Fibroblast of the aortic adventitia (primary cell): ENCODE data around the gene CHST15. TPM values are rescaled to one million over a fixed set of nuclear protein-coding genes. Genes with fewer than 3 reads are reported as not detected.
A peak's percentile ranks its signal among the peaks of the same experiment; 100 is the strongest.

ENCODE experiments used
- DNase-seq: peaks from one replicate; pipeline ENCODE4 v3.0.0-alpha.2; 2010; ENCODE audit warnings: low read depth
- H3K4me3 ChIP-seq: 2 replicates; pipeline ENCODE4 v1.5.1; 2011; ENCODE audit warnings: low read depth, mild to moderate bottlenecking, control low read depth, low read length, moderate library complexity
- total RNA-seq: library from RNA; depleted of rRNA; stranded (reverse); fragments of >200 nt; gene quantifications from 2 replicates; pipeline ENCODE4 v1.2.3, GENCODE V29; 2012; ENCODE audit warnings: low replicate concordance
- TF ChIP-seq, protein P1 (sequence below): IDR thresholded peaks from 2 replicates; pipeline ENCODE4 v1.5.1; 2011; ENCODE audit warnings: mild to moderate bottlenecking, low read length, control low read depth, inconsistent platforms; ENCODE audit not compliant: insufficient read depth

The CHST15 gene
- total RNA-seq, 1 donor: 2.0 TPM

GRCh38 chr10:123990889-123991288, 102.5 kb downstream of the CHST15 start:
- no peak for DNase-seq

DNA sequence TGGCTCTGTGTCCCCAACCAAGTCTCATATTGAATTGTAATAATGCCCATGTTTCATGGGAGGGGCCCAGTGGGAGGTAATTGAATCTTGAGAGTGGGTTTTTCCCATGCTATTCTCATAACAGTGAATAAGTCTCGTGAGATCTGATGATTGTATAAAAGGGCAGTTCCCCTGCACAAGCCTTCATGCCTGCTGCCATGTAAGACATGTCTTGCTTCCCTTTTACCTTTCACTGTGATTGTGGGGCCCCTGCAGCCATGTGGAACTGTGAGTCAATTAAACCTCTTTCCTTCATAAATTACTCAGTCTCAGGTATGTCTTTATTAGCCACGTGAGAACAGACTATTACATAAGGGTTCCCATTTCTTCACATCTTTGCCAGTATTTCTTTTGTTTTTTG, 104.7 kb downstream of the CHST15 start:
- no peak for DNase-seq
- TF ChIP-seq, protein P1, sequence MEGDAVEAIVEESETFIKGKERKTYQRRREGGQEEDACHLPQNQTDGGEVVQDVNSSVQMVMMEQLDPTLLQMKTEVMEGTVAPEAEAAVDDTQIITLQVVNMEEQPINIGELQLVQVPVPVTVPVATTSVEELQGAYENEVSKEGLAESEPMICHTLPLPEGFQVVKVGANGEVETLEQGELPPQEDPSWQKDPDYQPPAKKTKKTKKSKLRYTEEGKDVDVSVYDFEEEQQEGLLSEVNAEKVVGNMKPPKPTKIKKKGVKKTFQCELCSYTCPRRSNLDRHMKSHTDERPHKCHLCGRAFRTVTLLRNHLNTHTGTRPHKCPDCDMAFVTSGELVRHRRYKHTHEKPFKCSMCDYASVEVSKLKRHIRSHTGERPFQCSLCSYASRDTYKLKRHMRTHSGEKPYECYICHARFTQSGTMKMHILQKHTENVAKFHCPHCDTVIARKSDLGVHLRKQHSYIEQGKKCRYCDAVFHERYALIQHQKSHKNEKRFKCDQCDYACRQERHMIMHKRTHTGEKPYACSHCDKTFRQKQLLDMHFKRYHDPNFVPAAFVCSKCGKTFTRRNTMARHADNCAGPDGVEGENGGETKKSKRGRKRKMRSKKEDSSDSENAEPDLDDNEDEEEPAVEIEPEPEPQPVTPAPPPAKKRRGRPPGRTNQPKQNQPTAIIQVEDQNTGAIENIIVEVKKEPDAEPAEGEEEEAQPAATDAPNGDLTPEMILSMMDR: no peak
- no peak overlapping the region for H3K4me3 ChIP-seq

More at GRCh38 chr10:123990889-123991288, 102.5 kb downstream of the CHST15 start:
- TF ChIP-seq, protein P1: no peak
- H3K4me3 ChIP-seq: no peak overlapping the region

DNA sequence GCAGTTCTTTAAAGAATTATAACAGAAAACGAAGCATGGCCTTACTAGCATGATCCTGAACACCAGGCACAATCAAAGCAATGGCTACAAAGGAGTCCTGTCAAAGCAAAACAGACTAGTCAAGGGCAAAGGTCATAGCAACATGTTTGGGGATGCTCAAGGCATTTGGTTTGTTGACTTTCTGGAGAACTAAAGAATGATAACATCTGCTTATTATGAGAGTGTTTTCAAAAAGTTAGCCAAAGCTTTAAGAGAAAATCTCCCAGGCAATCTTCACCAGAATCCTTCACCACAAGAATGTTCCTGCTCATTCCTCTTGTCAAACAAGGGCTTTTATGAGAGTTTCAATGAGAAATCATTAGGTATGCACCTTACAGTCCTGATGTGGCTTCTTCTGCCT, 106.7 kb downstream of the CHST15 start:
- H3K4me3 ChIP-seq: no peak overlapping the region
- DNase-seq: no peak
- TF ChIP-seq, protein P1: no peak

GRCh38 chr10:123974406-123974805, 119.0 kb downstream of the CHST15 start:
- no peak overlapping the region for H3K4me3 ChIP-seq
- DNase-seq: peak; percentile 95
- TF ChIP-seq, protein P1: no peak

- DNase-seq: no peak
- TF ChIP-seq, protein P1: no peak
- no peak overlapping the region for H3K4me3 ChIP-seq
Observed at GRCh38 chr10:123972481-123973401, 120.7 kb downstream of the CHST15 start.

- no peak overlapping the region for H3K4me3 ChIP-seq
- no peak for DNase-seq
- TF ChIP-seq, protein P1: no peak
Observed at GRCh38 chr10:123970927-123971286, 122.5 kb downstream of the CHST15 start.
